HG03103 (cell line): ENCODE results near the gene MLLT10.

ENCODE experiments used
- ATAC-seq: cut with Tn5 transposase; IDR thresholded peaks from one replicate; pipeline ENCODE4 v1.9.1; 2021; ENCODE audit warnings: low read depth; ENCODE audit not compliant: unreplicated experiment

MLLT10 gene

GRCh38 chr10:21500578-21500910 is 33.5 kb upstream of the MLLT10 start:
- no peak for ATAC-seq

DNA sequence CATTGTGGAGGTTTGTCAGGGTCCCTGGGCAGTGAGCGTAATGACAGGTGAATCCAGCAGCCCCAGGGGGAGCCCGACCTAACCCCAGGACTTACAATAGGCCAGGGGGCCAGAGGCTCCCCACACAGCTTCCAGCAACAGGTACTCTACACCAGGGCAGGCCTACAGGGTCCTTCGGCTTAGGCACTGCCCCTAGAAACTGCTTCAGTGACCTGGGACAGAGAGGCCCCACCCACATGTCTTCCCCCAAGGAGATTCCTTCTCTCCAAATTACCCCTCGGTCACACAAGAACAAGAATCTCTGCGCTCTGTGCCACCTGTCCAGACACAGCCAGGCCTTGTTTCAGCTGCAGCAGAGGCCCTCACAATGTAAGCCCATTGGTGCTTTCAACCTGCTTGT is 32.9 kb upstream of the MLLT10 start:
- no peak for ATAC-seq

DNA sequence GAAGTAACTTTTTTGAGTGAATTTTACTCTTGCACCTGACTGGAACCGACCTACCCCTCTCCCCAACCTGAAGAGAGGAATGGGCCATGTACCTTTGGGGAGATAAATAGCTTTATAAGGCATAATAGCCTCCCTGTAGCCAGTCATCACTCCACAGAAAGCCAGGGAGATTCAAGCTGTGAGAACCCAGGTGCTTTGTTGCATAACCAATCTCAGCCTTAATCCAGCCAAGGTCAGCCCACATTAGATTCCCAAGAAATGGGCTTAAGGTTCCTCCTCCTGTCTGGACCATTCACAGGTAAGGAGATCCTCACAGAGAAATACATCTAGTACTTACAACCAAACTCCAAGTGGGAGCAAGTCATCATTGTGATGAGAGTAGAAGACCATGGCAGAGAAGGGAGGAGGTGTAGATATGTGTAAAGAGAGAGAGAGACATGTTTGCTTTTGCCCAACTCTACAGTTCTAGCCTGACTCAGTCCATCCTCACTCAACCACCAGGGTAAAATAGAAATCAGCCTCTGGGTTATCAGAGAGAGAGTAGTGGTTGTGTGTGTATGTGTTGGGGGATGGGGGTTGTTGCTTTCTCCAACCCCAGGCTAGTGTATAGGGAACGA is 32.2 kb upstream of the MLLT10 start:
- no peak for ATAC-seq

DNA sequence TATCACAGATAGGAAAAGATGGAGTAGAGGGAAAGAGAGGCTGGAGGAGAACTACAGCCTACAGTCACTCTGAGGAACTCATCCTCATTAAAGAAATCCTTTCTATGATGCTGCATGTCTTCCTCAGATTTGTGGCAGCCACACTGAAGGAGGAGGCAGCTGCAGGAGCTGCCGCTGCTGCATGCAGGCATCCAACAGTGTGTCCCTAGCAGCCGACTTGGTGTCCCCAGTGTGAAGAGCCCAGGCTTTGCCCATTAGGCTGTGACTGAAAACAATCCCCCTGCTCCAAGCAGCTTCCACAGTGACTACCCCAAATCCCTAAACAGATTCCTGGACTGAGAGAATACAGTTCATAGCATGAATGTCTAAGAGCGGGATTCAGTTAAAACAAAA is 31.7 kb upstream of the MLLT10 start:
- ATAC-seq = no peak

GRCh38 chr10:21503542-21503941 is 30.5 kb upstream of the MLLT10 start:
- no peak for ATAC-seq

DNA sequence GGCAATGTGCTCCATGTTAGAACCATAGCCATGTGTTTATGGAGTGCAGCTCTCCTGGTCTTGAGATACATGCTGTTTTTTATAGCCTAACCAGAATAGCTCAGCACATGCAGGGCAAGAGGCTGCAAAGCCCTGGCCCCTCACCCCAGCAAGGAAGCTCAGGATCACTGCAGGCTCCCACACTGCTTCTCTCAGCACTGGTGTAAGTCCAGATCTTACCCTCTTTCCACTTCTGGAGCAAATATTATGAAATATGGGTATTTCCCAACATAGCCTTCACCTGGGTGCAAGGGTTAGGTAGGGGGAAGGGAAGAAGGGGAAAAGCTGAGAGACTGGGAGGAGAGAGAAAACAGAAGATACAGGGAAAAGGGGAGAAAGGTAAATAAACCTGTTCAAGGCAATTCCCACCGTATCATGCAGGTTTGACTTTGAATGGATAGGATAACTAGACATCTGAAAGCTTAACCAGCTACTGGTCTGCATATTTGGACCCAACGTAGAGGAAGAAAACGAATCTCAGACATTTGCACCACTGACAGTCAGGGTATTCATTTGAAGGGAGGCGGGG is 28.2 kb upstream of the MLLT10 start:
- ATAC-seq = no peak

- no peak for ATAC-seq
These were observed 27.7 kb upstream of the MLLT10 start for GRCh38 chr10:21506351-21506750.

GRCh38 chr10:21507150-21507549 is 26.9 kb upstream of the MLLT10 start:
- ATAC-seq = no peak

DNA sequence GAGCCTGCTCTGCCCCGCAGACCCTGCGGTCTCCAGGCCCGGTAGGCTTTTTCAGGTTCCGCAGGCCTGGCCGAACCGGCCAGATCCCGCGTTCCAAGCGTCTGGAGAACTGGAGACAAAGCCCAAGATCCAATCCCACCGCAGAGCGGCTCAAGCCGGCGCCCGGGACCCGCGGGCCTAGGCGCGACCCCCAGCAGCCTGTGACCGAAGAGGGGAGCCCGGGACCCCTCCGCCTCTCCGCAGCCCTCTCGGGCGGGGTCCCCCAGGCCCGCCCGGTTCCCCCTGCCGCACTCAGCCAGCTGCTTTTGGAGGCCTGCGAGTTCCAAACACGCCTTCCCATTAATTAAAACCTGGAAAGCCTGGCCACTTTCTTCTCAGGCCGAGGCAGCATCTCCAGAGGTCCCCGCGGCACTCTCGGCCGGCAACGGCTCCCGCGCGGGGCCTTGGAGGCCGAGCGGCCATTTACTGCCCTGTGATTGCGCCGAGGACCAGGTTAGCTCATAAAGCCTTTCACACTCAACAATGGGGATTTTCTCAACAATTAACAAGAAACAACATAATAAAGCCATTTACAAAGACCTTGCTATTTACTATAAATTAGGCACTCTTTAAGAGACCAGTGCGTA is 25.2 kb upstream of the MLLT10 start:
- no peak for ATAC-seq

GRCh38 chr10:21509341-21510240 is 24.4 kb upstream of the MLLT10 start:
- ATAC-seq = no peak

DNA sequence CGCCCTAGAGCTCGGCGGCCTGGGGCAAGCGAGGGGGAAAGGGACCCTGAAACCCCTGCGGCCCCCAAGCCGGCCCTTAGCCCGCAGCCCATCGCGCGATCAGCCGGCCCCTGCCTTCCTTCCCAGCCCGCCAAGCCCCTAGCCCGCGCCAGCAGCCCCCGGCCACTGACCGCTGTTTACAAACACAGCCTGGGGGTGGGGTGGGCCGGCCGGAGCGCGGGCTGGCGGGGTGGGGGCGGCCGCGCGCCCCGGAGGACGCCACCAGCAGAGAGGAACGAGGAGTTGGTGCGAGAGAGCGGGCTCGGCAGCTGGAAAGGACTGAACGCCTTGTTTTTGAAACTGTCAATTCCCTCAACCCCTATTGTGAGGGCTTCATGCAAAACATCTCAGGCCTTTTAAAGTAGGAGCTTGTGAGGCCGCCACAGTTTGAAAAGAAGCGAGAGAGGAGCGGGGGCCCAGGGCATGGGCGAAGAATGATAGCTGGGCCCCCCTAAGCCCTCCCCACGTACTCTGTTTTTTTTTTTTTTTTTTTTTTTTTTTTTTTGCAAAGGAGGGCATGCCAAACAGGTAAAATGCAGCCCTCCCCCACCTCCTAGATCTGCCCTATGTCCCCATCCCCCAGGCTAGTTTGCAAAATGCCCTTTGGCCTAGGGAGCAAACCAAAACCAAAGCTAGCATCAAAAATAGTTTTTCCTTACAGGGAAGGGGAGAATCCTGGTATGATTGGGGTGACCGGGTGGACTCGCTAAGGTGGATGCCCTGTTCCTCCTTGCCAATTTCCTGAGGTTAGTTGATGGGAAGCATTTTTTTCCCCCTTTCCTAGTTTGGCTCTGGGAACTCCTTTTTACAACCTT is 23.6 kb upstream of the MLLT10 start:
- no peak for ATAC-seq

GRCh38 chr10:21511095-21511570 is 22.9 kb upstream of the MLLT10 start:
- no peak for ATAC-seq

DNA sequence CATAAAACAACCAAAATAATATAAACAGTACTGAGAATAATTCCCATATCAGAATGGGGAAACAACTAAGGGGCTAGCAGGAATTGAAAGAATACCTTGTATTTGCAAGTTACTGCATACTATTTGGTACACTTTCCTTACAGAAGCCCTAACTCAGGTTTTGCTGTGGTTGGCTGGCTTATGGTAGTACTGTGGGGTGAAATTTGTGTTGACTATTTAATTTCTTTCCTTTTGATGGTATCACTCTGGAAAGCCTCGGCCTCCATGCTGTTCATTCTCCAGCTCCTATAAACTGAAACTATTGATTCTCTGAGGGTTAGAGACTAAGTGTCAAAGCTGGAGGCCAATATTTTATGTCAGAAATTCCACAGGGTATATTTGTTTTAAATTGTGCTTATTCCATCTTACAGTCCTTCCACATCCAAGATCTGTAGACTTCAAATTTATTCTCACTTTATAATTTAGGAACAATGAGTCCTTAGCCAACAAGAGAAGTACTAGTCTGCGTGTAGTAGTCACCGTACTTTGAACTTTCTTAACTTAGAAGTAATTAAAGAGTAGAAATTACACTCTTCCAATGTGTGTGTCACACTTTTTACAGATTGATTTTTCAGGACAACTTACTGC is 22.0 kb upstream of the MLLT10 start:
- no peak for ATAC-seq

DNA sequence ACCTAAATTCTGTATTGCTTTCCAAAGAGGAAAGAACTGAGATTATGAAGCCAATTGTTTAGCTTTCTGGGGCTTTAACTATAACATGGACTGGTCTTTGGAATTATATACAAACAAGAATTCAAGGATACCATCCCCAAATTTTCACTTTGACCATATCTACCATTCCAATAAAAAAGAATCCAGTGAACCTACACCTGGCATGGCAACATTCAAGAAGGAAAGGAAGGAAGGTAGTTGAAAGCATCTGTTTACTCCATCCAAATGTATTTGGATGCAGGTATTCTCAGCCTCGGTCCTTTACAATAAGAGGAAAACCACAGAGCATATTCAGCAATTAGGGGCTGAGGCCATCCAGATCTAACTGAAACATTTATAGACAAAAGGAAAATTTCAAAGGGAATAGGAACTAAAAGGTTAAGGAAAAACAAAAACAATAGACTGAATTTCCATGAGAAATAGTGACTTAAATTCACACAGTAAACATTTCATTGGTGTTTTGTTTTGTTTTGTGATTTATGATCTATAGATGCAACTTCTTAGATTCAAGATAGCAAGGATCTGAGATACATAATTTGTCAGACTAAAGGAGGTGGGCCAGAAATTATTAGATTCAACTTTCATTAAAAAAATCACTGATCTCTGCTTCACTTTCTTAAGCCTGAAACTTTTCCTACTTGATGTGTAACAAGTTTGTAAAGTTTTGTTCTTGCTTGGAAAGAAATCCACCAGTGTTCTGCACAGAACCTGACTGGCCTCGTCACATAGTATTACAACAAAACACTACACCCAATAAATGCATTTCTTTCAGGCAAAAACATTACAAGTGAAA is 21.2 kb upstream of the MLLT10 start:
- ATAC-seq = no peak

DNA sequence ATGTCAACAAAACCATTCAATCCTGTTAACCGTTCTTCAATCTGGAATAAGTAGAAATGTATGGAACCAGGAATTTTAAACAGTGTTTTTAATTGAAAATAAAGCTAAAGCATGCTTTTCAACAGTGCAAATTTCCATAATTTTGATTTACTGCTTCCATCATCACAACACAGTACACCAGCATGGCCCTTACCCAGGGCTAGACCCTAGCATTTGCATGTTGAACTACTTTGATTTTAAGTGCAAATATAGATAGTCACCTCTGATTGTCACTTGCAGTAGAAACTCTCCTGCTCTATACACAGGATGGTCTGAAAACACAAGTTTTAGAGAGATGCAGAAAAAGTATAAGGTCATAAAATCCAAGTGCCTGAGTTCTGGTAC is 20.6 kb upstream of the MLLT10 start:
- ATAC-seq = no peak

GRCh38 chr10:21514129-21514817 is 19.8 kb upstream of the MLLT10 start:
- no peak for ATAC-seq

DNA sequence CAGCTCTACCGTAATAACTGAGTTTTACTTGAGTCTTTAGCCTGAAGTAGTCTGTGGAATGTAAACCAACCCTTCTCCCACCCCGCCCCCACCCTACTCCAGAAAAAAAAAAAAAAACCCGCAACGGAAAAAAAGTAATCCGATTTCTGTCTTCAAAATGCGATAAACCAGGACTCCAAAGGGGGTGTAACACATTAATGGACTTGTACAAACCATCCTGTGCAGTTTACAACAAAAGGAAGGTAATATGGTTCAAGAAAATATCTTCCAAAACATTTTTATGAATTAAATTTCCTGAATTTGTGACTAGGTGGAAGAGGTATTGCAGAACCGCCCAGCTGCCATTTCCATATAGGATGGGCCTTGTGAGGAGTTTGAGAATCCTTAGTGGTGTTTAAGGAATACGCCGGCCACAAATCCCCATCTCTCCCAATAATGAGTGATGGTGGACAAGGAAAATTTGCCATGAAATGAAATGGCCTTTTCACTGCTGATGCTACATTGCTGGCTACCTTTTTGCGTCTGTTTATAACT is 19.1 kb upstream of the MLLT10 start:
- ATAC-seq = no peak
